Astrocyte (in vitro differentiated cells and primary cell): ENCODE data around the gene KCNMA1.

Experiments
- EZH2 ChIP-seq: IDR thresholded peaks from 2 replicates; pipeline ENCODE4 v1.6.1; 2012; ENCODE audit warnings: mild to moderate bottlenecking, low read length, inconsistent platforms; ENCODE audit not compliant: insufficient read depth
- TF ChIP-seq, protein P1 (sequence below): IDR thresholded peaks from 2 replicates; pipeline ENCODE4 v1.5.1; 2011; ENCODE audit warnings: low read depth, mild to moderate bottlenecking, inconsistent platforms, low read length, moderate library complexity; ENCODE audit not compliant: insufficient read depth

DNA sequence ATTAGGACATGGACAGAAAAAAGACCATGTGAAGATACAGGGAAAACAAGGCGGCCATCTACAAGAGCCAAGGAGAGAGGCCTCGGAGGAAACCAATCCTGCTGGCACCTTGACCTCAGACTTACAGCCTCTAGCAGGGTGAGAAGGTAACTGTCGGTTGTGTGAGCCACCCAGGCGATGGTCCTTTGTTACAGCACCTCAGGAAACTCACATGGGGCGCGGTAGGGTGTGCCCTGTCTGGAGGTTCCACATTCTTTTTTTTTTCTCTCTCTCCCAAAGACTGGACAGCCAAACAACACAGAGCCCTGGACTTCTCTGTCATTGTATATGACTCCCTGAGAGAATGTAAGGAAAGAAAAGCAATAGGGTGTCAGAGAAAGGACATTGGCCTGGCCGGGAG lies 163.2 kb downstream of the KCNMA1 start:
- no peak for TF ChIP-seq EZH2
- TF ChIP-seq, protein P1, sequence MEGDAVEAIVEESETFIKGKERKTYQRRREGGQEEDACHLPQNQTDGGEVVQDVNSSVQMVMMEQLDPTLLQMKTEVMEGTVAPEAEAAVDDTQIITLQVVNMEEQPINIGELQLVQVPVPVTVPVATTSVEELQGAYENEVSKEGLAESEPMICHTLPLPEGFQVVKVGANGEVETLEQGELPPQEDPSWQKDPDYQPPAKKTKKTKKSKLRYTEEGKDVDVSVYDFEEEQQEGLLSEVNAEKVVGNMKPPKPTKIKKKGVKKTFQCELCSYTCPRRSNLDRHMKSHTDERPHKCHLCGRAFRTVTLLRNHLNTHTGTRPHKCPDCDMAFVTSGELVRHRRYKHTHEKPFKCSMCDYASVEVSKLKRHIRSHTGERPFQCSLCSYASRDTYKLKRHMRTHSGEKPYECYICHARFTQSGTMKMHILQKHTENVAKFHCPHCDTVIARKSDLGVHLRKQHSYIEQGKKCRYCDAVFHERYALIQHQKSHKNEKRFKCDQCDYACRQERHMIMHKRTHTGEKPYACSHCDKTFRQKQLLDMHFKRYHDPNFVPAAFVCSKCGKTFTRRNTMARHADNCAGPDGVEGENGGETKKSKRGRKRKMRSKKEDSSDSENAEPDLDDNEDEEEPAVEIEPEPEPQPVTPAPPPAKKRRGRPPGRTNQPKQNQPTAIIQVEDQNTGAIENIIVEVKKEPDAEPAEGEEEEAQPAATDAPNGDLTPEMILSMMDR = no peak
